NT2/D1 (cell line): Measurements from ENCODE around the gene TEAD1.

Experiments
- SUZ12 ChIP-seq: IDR thresholded peaks from 2 replicates; pipeline ENCODE4 v1.6.1; 2011; ENCODE audit not compliant: insufficient read length, insufficient read depth; ENCODE audit errors: extremely low read depth
- YY1 ChIP-seq: IDR thresholded peaks from 2 replicates; pipeline ENCODE4 v1.6.1; 2011; ENCODE audit not compliant: insufficient read length, insufficient read depth
- ZNF274 ChIP-seq: IDR thresholded peaks from 2 replicates; pipeline ENCODE4 v1.6.1; 2011; ENCODE audit warnings: mild to moderate bottlenecking, low read depth, low read length

- TF ChIP-seq YY1 (no peak), ZNF274 (no peak), SUZ12 (no peak)
These were observed 71.6 kb downstream of the TEAD1 start for GRCh38 chr11:12745787-12746186.
